Stimulated activated CD8-positive, alpha-beta memory T cell treated with anti-CD3 and anti-CD28 coated beads, Interleukin-15, amount 100 ng/mL, for 4 hours (primary cell): ENCODE measurements around the gene MRPL37.
"Not testable (repeated sequence)": the region's sequence is repeated elsewhere in the genome, so short reads cannot be mapped to it uniquely, and the experiment has no call there.

Experiments
- DNase-seq, 2 donors: peaks; one replicate each; pipeline ENCODE4 v3.0.0-alpha.2; 2020; ENCODE audit warnings: low read depth in 2 of 2

MRPL37 gene

GRCh38 chr1:54219688-54220003 is 19.7 kb downstream of the MRPL37 start:
- DNase-seq = no peak

GRCh38 chr1:54220004-54220811 is 20.2 kb downstream of the MRPL37 start:
- DNase-seq = no peak

GRCh38 chr1:54221113-54221834 is 21.3 kb downstream of the MRPL37 start:
- no peak for DNase-seq

GRCh38 chr1:54221867-54222484 is 22.0 kb downstream of the MRPL37 start:
- DNase-seq = no peak

- no peak for DNase-seq
Measured at GRCh38 chr1:54222711-54223110, 22.7 kb downstream of the MRPL37 start.

- no peak for DNase-seq
Measured at GRCh38 chr1:54223441-54224202, 23.7 kb downstream of the MRPL37 start.

GRCh38 chr1:54224233-54224632 is 24.3 kb downstream of the MRPL37 start:
- DNase-seq = no peak

- no peak for DNase-seq
Measured at GRCh38 chr1:54225378-54225777, 25.4 kb downstream of the MRPL37 start.

GRCh38 chr1:54225986-54226559 is 26.1 kb downstream of the MRPL37 start:
- DNase-seq = no peak

GRCh38 chr1:54227091-54227602 is 27.2 kb downstream of the MRPL37 start:
- no peak for DNase-seq

GRCh38 chr1:54227891-54228310 is 27.9 kb downstream of the MRPL37 start:
- no peak for DNase-seq

GRCh38 chr1:54228638-54229079 is 28.7 kb downstream of the MRPL37 start:
- DNase-seq = no peak

GRCh38 chr1:54229281-54229891 is 29.4 kb downstream of the MRPL37 start:
- DNase-seq = no peak

- DNase-seq = no peak
Measured at GRCh38 chr1:54230507-54231339, 30.8 kb downstream of the MRPL37 start.

- not testable (repeated sequence) for DNase-seq
Measured at GRCh38 chr1:54233196-54233595, 33.2 kb downstream of the MRPL37 start.

- DNase-seq = no peak
Measured at GRCh38 chr1:54234284-54234683, 34.3 kb downstream of the MRPL37 start.

- no peak for DNase-seq
Measured at GRCh38 chr1:54237586-54237985, 37.6 kb downstream of the MRPL37 start.

- no peak for DNase-seq
Measured at GRCh38 chr1:54238353-54239034, 38.5 kb downstream of the MRPL37 start.

- DNase-seq = no peak
Measured at GRCh38 chr1:54239035-54239383, 39.0 kb downstream of the MRPL37 start.

- DNase-seq = no peak
Measured at GRCh38 chr1:54239631-54240031, 39.7 kb downstream of the MRPL37 start.
